Mesenchymal stem cell (in vitro differentiated cells and primary cell): ENCODE measurements around the gene MCCD1.

Experiments
- DNase-seq: peaks from one replicate; pipeline ENCODE4 v3.0.0-alpha.2; 2013
- H2AFZ ChIP-seq: one replicate; pipeline ENCODE4 v1.6.1; 2013; ENCODE audit warnings: low read depth, mild to moderate bottlenecking, control low read depth, inconsistent platforms, low read length, moderate library complexity
- H2AK5ac ChIP-seq: 2 replicates; pipeline ENCODE4 v1.6.1; 2013; ENCODE audit warnings: low read length, moderate library complexity, mild to moderate bottlenecking, inconsistent platforms; ENCODE audit not compliant: severe bottlenecking
- H2BK120ac ChIP-seq: one replicate; pipeline ENCODE4 v1.6.1; 2013; ENCODE audit warnings: low read depth, mild to moderate bottlenecking, inconsistent platforms, low read length, moderate library complexity
- H2BK12ac ChIP-seq, 2 experiments: one replicate each; pipeline ENCODE4 v1.6.1; 2013; ENCODE audit warnings: inconsistent platforms in 2 of 2, low read length in 2 of 2, mild to moderate bottlenecking in 2 of 2, moderate library complexity in 2 of 2, control low read depth in 1 of 2
- H2BK15ac ChIP-seq: one replicate; pipeline ENCODE4 v1.6.1; 2013; ENCODE audit warnings: mild to moderate bottlenecking, low read depth, inconsistent platforms; ENCODE audit not compliant: poor library complexity, severe bottlenecking
- H2BK5ac ChIP-seq: 2 replicates; pipeline ENCODE4 v1.6.1; 2013; ENCODE audit warnings: low read depth, mild to moderate bottlenecking, low read length, control low read depth, inconsistent platforms; ENCODE audit not compliant: poor library complexity, severe bottlenecking
- H3K14ac ChIP-seq, 2 experiments: one replicate each; pipeline ENCODE4 v1.6.1; 2013; ENCODE audit warnings: inconsistent platforms in 2 of 2, low read length in 2 of 2, control low read depth in 1 of 2, mild to moderate bottlenecking in 1 of 2, moderate library complexity in 1 of 2
- H3K18ac ChIP-seq, 2 experiments: one replicate each; pipeline ENCODE4 v1.6.1; 2013; ENCODE audit warnings: inconsistent platforms in 2 of 2, low read length in 2 of 2, control low read depth in 1 of 2, low read depth in 1 of 2, mild to moderate bottlenecking in 1 of 2
- H3K23ac ChIP-seq, 2 experiments: one replicate each; pipeline ENCODE4 v1.6.1; 2013; ENCODE audit warnings: inconsistent platforms in 2 of 2, low read length in 2 of 2, mild to moderate bottlenecking in 2 of 2, moderate library complexity in 2 of 2, control low read depth in 1 of 2
- H3K27ac ChIP-seq: 2 replicates; pipeline ENCODE4 v1.5.1; 2013; ENCODE audit warnings: mild to moderate bottlenecking, moderate library complexity, low read length, control low read depth, inconsistent platforms; ENCODE audit not compliant: poor library complexity, severe bottlenecking
- H3K27me3 ChIP-seq, 2 experiments: 2 replicates each; pipeline versions ENCODE4 v1.6.1 to v1.7.0; 2013; ENCODE audit warnings: low read length in 2 of 2, mild to moderate bottlenecking in 2 of 2, moderate library complexity in 2 of 2, control low read depth in 1 of 2, inconsistent platforms in 1 of 2; ENCODE audit not compliant: control insufficient read depth in 1 of 2, insufficient read depth in 1 of 2
- H3K36me3 ChIP-seq, 2 experiments: 2 replicates each; pipeline versions ENCODE4 v1.6.1 to v1.7.0; 2013; ENCODE audit warnings: low read length in 2 of 2, control low read depth in 1 of 2, inconsistent platforms in 1 of 2, low read depth in 1 of 2, mild to moderate bottlenecking in 1 of 2; ENCODE audit not compliant: insufficient read depth in 2 of 2, control insufficient read depth in 1 of 2
- H3K4ac ChIP-seq, 2 experiments: one replicate each; pipeline ENCODE4 v1.6.1; 2013; ENCODE audit warnings: inconsistent platforms in 2 of 2, low read length in 2 of 2, mild to moderate bottlenecking in 2 of 2, moderate library complexity in 2 of 2, control low read depth in 1 of 2, low read depth in 1 of 2
- H3K4me1 ChIP-seq: 2 replicates; pipeline ENCODE4 v1.6.1; 2013; ENCODE audit warnings: low read depth, low read length, control low read depth; ENCODE audit not compliant: control insufficient read depth, insufficient read depth
- H3K4me2 ChIP-seq: 2 replicates; pipeline ENCODE4 v1.6.1; 2013; ENCODE audit warnings: low read length, mild to moderate bottlenecking, inconsistent platforms; ENCODE audit not compliant: poor library complexity, severe bottlenecking
- H3K4me3 ChIP-seq, 2 experiments: 2 replicates each; pipeline versions ENCODE4 v1.5.1 to v1.7.0; 2013; ENCODE audit warnings: low read length in 2 of 2, mild to moderate bottlenecking in 2 of 2, control low read depth in 1 of 2, low read depth in 1 of 2; ENCODE audit not compliant: insufficient read depth in 1 of 2
- H3K79me1 ChIP-seq: replicated peaks from 2 replicates; pipeline ENCODE4 v1.6.1; 2013; ENCODE audit warnings: mild to moderate bottlenecking, control low read depth, low read length, inconsistent platforms; ENCODE audit not compliant: poor library complexity, severe bottlenecking
- H3K9ac ChIP-seq: 2 replicates; pipeline ENCODE4 v1.7.0; 2013; ENCODE audit warnings: mild to moderate bottlenecking, low read length, moderate library complexity
- H3K9me3 ChIP-seq: 2 replicates; pipeline ENCODE4 v1.7.0; 2013; ENCODE audit warnings: mild to moderate bottlenecking, low read length; ENCODE audit not compliant: control insufficient read depth
- H4K8ac ChIP-seq: one replicate; pipeline ENCODE4 v1.6.1; 2013; ENCODE audit warnings: inconsistent platforms, mild to moderate bottlenecking, low read length, moderate library complexity
- H4K91ac ChIP-seq: one replicate; pipeline ENCODE4 v1.6.1; 2013; ENCODE audit warnings: mild to moderate bottlenecking, low read length, inconsistent platforms
- WGBS: methylation state at CpG from one replicate; pipeline ENCODE4 v1.1.7; 2013; ENCODE audit warnings: mixed read lengths; 5-methylcytosine and 5-hydroxymethylcytosine counted together

MCCD1 gene

DNA sequence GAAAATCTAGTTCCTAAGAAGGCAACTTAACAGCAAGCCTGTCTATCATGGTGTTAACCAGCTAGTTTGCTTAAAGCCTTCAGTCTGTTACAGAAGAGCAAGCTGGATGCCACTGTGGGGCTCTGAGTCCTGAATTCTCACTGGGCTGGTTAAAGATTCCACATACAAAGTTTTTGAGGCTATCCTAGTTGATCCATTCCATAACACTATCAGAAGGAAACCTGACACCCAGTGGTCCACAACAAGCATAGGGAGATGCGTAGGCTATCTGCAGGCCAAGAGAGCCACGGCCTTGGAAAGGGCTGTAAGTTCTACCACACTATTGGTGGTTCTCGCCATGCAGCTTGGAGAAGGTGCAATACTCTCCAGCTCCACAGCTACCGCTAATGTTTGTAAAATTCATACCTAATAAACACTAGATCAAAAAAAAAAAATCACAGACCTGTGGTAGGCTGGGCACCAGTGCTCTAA lies 420 bp upstream of the MCCD1 start:
- H3K9ac ChIP-seq = no peak overlapping the region
- no peak overlapping the region for H2BK5ac ChIP-seq
- peaks cover 13% of the 10 kb centered on the region for H3K4me1 ChIP-seq
- no peak overlapping the region for H4K91ac ChIP-seq
- no peak overlapping the region for H3K4ac ChIP-seq
- H3K14ac ChIP-seq = no peak overlapping the region
- no peak for DNase-seq
- H2BK120ac ChIP-seq = no peak overlapping the region
- H2AK5ac ChIP-seq = no peak overlapping the region
- no peak overlapping the region for H3K27ac ChIP-seq
- peaks cover 16% of the 10 kb centered on the region for H3K79me1 ChIP-seq
- H4K8ac ChIP-seq = no peak overlapping the region
- H3K4me3 ChIP-seq = no peak overlapping the region
- no peak overlapping the region for H2BK12ac ChIP-seq
- H3K4me2 ChIP-seq = no peak overlapping the region
- peaks cover 40 to 49% of the 10 kb centered on the region in 2 experiments for H3K36me3 ChIP-seq
- H3K9me3 ChIP-seq = no peaks in the 10 kb centered on the region
- H3K23ac ChIP-seq = no peak overlapping the region
- 97% methylated on average over 4 of the region's 4 CpGs for WGBS
- no peak overlapping the region for H2AFZ ChIP-seq
- no peak overlapping the region for H2BK15ac ChIP-seq
- no peak overlapping the region for H3K18ac ChIP-seq
- H3K27me3 ChIP-seq = no peaks in the 10 kb centered on the region

DNA sequence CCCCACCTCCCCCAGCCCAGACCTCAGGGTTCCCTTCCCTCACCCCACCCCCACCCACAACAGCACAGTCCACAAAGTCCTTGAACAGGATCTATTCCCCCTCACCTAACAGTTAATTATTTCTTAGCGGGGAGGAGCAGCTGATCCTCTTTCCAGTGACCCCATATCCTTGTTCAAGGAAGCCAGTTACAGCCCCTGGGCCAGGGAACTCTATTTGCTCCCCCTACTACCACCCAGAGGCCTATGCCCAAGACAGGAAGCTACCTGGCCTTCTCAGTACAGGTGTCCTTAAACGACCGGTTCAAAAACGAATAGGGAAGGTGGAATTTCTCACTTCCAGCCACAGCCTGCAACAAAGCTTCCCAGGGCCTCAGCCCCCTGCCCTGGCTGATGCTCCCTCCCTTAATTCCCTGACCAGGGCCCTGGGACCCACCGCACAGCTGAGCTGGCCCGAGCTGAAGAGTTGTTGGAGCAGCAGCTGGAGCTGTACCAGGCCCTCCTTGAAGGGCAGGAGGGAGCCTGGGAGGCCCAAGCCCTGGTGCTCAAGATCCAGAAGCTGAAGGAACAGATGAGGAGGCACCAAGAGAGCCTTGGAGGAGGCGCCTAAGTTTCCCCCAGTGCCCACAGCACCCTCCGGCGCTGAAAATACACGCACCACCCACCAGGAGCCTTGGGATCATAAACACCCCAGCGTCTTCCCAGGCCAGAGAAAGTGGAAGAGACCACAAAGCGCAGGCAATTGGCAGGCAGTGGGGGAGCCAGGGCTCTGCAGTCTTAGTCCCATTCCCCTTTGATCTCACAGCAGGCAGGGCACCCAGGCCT lies 778 bp downstream of the MCCD1 start:
- peak overlapping the region; percentile 20 for H3K27ac ChIP-seq
- no peak overlapping the region for H3K4me2 ChIP-seq
- H3K23ac ChIP-seq = no peak overlapping the region
- no peak overlapping the region for H3K14ac ChIP-seq
- H3K9ac ChIP-seq = no peak overlapping the region
- H3K4me1 ChIP-seq = peaks cover 13% of the 10 kb centered on the region
- H2BK120ac ChIP-seq = no peak overlapping the region
- no peak overlapping the region for H2BK12ac ChIP-seq
- no peak overlapping the region for H3K4me3 ChIP-seq
- no peak overlapping the region for H4K91ac ChIP-seq
- no peak overlapping the region for H2AFZ ChIP-seq
- peaks cover 23% of the 10 kb centered on the region for H3K79me1 ChIP-seq
- H2BK5ac ChIP-seq = no peak overlapping the region
- no peaks in the 10 kb centered on the region for H3K9me3 ChIP-seq
- no peak overlapping the region for H2BK15ac ChIP-seq
- peaks cover 52 to 59% of the 10 kb centered on the region in 2 experiments for H3K36me3 ChIP-seq
- H4K8ac ChIP-seq = no peak overlapping the region
- 69% methylated on average over 12 of the region's 12 CpGs for WGBS
- no peak overlapping the region for H3K4ac ChIP-seq
- no peak overlapping the region for H2AK5ac ChIP-seq
- no peak overlapping the region for H3K18ac ChIP-seq
- DNase-seq = no peak
- no peaks in the 10 kb centered on the region for H3K27me3 ChIP-seq

DNA sequence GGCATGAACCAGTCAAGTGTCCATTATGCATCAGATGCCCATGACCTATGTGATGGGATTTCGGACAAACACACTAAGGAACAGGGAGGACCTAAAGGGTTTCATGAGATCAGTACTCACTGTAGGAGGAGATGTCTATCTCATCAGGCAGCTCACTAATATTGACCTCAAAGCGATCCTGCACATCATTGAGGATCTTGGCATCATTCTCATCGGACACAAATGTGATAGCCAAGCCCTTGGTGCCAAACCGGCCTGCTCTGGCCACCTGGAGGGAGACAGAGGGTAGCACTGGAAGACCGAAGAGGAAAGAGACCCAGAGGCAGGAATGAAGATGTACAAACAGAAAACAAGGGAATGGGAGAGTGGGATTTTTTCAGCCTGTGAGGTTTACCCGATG lies 1.9 kb downstream of the MCCD1 start:
- WGBS = 97% methylated on average over 5 of the region's 6 CpGs
- peaks cover 13% of the 10 kb centered on the region for H3K4me1 ChIP-seq
- no peak overlapping the region for H2BK15ac ChIP-seq
- no peak overlapping the region for H3K4ac ChIP-seq
- no peak overlapping the region for H3K18ac ChIP-seq
- H3K14ac ChIP-seq = no peak overlapping the region
- H3K23ac ChIP-seq = no peak overlapping the region
- no peak overlapping the region for H4K8ac ChIP-seq
- peaks cover 64 to 67% of the 10 kb centered on the region in 2 experiments for H3K36me3 ChIP-seq
- H3K9me3 ChIP-seq = no peaks in the 10 kb centered on the region
- H3K4me2 ChIP-seq = no peak overlapping the region
- no peak for DNase-seq
- H3K27me3 ChIP-seq = no peaks in the 10 kb centered on the region
- H2BK5ac ChIP-seq = no peak overlapping the region
- no peak overlapping the region for H2BK120ac ChIP-seq
- H3K27ac ChIP-seq = no peak overlapping the region
- no peak overlapping the region for H4K91ac ChIP-seq
- no peak overlapping the region for H3K9ac ChIP-seq
- peaks cover 30% of the 10 kb centered on the region for H3K79me1 ChIP-seq
- H2AFZ ChIP-seq = no peak overlapping the region
- no peak overlapping the region for H2BK12ac ChIP-seq
- H2AK5ac ChIP-seq = no peak overlapping the region
- no peak overlapping the region for H3K4me3 ChIP-seq

DNA sequence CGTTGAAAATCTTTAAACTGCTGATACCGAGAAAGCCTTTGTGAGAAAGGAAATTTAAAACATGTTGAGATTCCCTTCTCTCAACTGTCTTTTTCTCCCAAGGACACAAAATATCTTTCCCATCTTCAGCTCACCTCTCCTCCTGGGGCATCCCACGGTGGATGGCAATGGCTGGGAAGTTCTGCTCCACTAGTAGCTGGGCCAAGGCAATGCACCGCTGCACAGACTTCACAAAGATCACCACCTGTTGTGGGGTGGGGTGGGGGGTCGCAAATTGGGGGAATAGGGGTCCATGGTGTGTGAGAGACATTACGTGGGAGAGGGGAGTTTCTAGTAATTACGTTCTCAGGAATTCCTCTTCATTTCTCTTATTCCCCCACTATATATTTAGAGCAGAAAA lies 2.4 kb downstream of the MCCD1 start:
- Histone ChIP-seq H2AK5ac (no peak overlapping the region), H2BK12ac (no peak overlapping the region), H2BK15ac (no peak overlapping the region), H4K8ac (no peak overlapping the region), H3K36me3 (peaks cover 62 to 69% of the 10 kb centered on the region in 2 experiments), H2BK5ac (no peak overlapping the region), H3K9ac (no peak overlapping the region), H3K23ac (no peak overlapping the region), H3K79me1 (peaks cover 30% of the 10 kb centered on the region), H2AFZ (no peak overlapping the region), H3K18ac (no peak overlapping the region), H3K27me3 (no peaks in the 10 kb centered on the region), H2BK120ac (no peak overlapping the region), H3K9me3 (no peaks in the 10 kb centered on the region), H4K91ac (no peak overlapping the region), H3K4me1 (peaks cover 8% of the 10 kb centered on the region), H3K4me2 (no peak overlapping the region), H3K14ac (no peak overlapping the region), H3K27ac (no peak overlapping the region), H3K4ac (no peak overlapping the region), H3K4me3 (no peak overlapping the region)
- DNase-seq = no peak
- 98% methylated on average over 4 of the region's 7 CpGs for WGBS
